ENCODE results near the gene PTGES3L.
A peak's percentile ranks its signal among the peaks of the same experiment; 100 is the strongest.

Gene PTGES3L

GRCh38 chr17:43019418-43019817, 39.5 kb upstream of the PTGES3L start:
- in situ Hi-C loops (cut with MboI; ENCODE audit: low sequenced_read_pairs, unreplicated experiment): no loop called here

DNA sequence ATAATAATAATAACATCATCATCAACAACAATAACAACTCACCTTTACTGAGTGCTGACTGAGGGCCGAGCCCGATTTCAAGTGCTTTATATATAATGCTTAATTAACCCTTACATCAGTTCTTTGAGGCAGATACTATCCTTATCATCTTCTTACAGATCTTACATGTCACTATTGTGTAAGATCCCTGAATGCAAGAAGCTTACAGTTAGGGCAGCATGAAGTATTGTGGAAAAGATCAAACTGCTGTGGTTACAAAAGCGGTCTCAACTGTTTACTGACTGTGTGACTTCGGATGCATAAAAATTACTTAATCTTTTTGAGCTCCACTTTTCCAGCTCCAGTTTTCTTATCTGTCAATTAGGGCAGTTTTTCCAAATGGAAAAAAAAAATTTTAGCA, 39.1 kb upstream of the PTGES3L start:
- in situ Hi-C loops (cut with MboI; ENCODE audit: low sequenced_read_pairs, unreplicated experiment): no loop called here
- DNase-seq (ENCODE audit: low spot score): no peak
- TF ChIP-seq, protein P1, sequence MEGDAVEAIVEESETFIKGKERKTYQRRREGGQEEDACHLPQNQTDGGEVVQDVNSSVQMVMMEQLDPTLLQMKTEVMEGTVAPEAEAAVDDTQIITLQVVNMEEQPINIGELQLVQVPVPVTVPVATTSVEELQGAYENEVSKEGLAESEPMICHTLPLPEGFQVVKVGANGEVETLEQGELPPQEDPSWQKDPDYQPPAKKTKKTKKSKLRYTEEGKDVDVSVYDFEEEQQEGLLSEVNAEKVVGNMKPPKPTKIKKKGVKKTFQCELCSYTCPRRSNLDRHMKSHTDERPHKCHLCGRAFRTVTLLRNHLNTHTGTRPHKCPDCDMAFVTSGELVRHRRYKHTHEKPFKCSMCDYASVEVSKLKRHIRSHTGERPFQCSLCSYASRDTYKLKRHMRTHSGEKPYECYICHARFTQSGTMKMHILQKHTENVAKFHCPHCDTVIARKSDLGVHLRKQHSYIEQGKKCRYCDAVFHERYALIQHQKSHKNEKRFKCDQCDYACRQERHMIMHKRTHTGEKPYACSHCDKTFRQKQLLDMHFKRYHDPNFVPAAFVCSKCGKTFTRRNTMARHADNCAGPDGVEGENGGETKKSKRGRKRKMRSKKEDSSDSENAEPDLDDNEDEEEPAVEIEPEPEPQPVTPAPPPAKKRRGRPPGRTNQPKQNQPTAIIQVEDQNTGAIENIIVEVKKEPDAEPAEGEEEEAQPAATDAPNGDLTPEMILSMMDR (IDR thresholded peaks at IDR 0.05; ENCODE audit: borderline replicate concordance, control extremely low read depth, extremely low read depth, insufficient read depth, missing control alignments): no peak

More at GRCh38 chr17:43019418-43019817, 39.5 kb upstream of the PTGES3L start:
- TF ChIP-seq, protein P1 (IDR thresholded peaks at IDR 0.05; ENCODE audit: borderline replicate concordance, control extremely low read depth, extremely low read depth, insufficient read depth, missing control alignments): no peak
- DNase-seq (ENCODE audit: low spot score): no peak

DNA sequence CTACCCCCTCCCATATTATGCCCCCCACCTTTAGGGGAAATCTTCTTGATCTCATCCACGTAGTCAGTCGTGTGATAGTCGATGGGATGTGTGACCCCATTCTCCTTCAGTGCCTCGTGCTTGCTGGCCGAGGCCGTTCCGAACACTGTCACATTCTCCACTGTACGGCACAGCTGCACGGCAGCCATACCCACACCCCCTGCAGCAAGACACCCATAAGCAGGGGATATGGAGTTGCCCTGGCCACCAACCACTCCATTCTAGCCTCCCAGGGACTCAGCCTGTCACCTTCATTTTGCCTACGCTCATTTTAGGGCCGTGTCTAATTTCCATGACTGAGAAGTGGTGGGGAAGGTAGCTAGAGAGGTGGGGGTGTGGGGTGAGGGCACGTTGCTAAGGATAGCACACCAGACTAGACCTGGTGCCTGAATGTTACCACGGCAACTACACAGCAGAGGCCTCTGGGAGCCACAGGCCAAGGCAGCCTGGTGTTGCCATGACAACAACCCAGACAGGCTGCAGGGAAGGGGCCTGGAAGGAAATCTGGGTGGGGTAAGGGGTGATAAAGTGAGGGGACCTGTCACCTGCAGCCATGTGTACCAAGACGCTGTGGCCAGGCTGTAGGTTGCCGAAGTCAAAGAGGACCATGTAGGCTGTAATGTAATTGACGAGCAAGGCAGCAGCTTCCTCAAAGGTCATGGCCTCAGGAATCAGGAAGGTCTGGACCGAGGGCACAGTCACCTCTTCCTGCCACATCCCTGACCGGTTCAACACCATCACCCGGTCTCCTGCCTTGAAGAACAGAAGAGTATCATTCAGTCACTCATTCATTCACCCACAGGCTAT, 38.4 kb upstream of the PTGES3L start:
- in situ Hi-C loops (cut with MboI; ENCODE audit: low sequenced_read_pairs, unreplicated experiment): no loop called here
- DNase-seq (ENCODE audit: low spot score): peak; percentile 40

GRCh38 chr17:43016216-43016615, 36.3 kb upstream of the PTGES3L start:
- DNase-seq (ENCODE audit: low spot score): no peak
- TF ChIP-seq, protein P1 (IDR thresholded peaks at IDR 0.05; ENCODE audit: borderline replicate concordance, control extremely low read depth, extremely low read depth, insufficient read depth, missing control alignments): no peak
- in situ Hi-C loops (cut with MboI; ENCODE audit: low sequenced_read_pairs, unreplicated experiment): no loop called here

More for the DNA sequence above, 38.4 kb upstream of the PTGES3L start:
- TF ChIP-seq, protein P1 (IDR thresholded peaks at IDR 0.05; ENCODE audit: borderline replicate concordance, control extremely low read depth, extremely low read depth, insufficient read depth, missing control alignments): no peak

- TF ChIP-seq, protein P1 (IDR thresholded peaks at IDR 0.05; ENCODE audit: borderline replicate concordance, control extremely low read depth, extremely low read depth, insufficient read depth, missing control alignments): no peak
- DNase-seq (ENCODE audit: low spot score): peak; percentile 24
- in situ Hi-C loops (cut with MboI; ENCODE audit: low sequenced_read_pairs, unreplicated experiment): no loop called here
Observed at GRCh38 chr17:43015579-43015978, 35.7 kb upstream of the PTGES3L start.

GRCh38 chr17:43014649-43015542, 35.0 kb upstream of the PTGES3L start:
- no peak for DNase-seq (ENCODE audit: low spot score)
- TF ChIP-seq, protein P1 (IDR thresholded peaks at IDR 0.05; ENCODE audit: borderline replicate concordance, control extremely low read depth, extremely low read depth, insufficient read depth, missing control alignments): no peak
- in situ Hi-C loops (cut with MboI; ENCODE audit: low sequenced_read_pairs, unreplicated experiment): no loop called here
